Fibroblast of skin of right biceps (primary cell): ENCODE measurements around the gene TBC1D16.

Experiments
- DNase-seq: peaks from one replicate; pipeline ENCODE4 v3.0.0-alpha.2; 2013

The TBC1D16 gene

GRCh38 chr17:79923974-79924638 lies 111.6 kb downstream of the TBC1D16 start:
- no peak for DNase-seq

GRCh38 chr17:79922798-79923197 lies 112.9 kb downstream of the TBC1D16 start:
- no peak for DNase-seq

GRCh38 chr17:79922116-79922601 lies 113.5 kb downstream of the TBC1D16 start:
- DNase-seq = no peak

GRCh38 chr17:79921411-79922115 lies 114.1 kb downstream of the TBC1D16 start:
- DNase-seq = no peak

- no peak for DNase-seq
Measured at GRCh38 chr17:79920751-79921410, 114.8 kb downstream of the TBC1D16 start.

GRCh38 chr17:79919862-79920720 lies 115.6 kb downstream of the TBC1D16 start:
- no peak for DNase-seq

GRCh38 chr17:79919164-79919585 lies 116.5 kb downstream of the TBC1D16 start:
- DNase-seq = no peak

- DNase-seq = no peak
Measured at GRCh38 chr17:79918581-79919163, 117.0 kb downstream of the TBC1D16 start.

- DNase-seq = no peak
Measured at GRCh38 chr17:79917902-79918484, 117.7 kb downstream of the TBC1D16 start.

GRCh38 chr17:79916991-79917901 lies 118.4 kb downstream of the TBC1D16 start:
- DNase-seq = no peak

GRCh38 chr17:79916506-79916905 lies 119.2 kb downstream of the TBC1D16 start:
- DNase-seq = no peak

- no peak for DNase-seq
Measured at GRCh38 chr17:79915850-79916430, 119.7 kb downstream of the TBC1D16 start.

GRCh38 chr17:79914813-79915740 lies 120.6 kb downstream of the TBC1D16 start:
- DNase-seq = no peak

GRCh38 chr17:79913896-79914812 lies 121.5 kb downstream of the TBC1D16 start:
- DNase-seq = no peak

- DNase-seq = no peak
Measured at GRCh38 chr17:79913451-79913850, 122.2 kb downstream of the TBC1D16 start.

- no peak for DNase-seq
Measured at GRCh38 chr17:79912552-79913330, 122.9 kb downstream of the TBC1D16 start.
